NT2/D1 (cell line): ENCODE measurements around the gene COL8A1.

Source experiments
- SUZ12 ChIP-seq: IDR thresholded peaks from 2 replicates; pipeline ENCODE4 v1.6.1; 2011; ENCODE audit not compliant: insufficient read length, insufficient read depth; ENCODE audit errors: extremely low read depth
- YY1 ChIP-seq: IDR thresholded peaks from 2 replicates; pipeline ENCODE4 v1.6.1; 2011; ENCODE audit not compliant: insufficient read length, insufficient read depth
- ZNF274 ChIP-seq: IDR thresholded peaks from 2 replicates; pipeline ENCODE4 v1.6.1; 2011; ENCODE audit warnings: mild to moderate bottlenecking, low read depth, low read length

- TF ChIP-seq YY1, result no peak
- TF ChIP-seq ZNF274, result no peak
- TF ChIP-seq SUZ12, result no peak
Observed at GRCh38 chr3:99731499-99731898, 93.1 kb downstream of the COL8A1 start.
